ENCODE results near the gene SOX13.

DNA sequence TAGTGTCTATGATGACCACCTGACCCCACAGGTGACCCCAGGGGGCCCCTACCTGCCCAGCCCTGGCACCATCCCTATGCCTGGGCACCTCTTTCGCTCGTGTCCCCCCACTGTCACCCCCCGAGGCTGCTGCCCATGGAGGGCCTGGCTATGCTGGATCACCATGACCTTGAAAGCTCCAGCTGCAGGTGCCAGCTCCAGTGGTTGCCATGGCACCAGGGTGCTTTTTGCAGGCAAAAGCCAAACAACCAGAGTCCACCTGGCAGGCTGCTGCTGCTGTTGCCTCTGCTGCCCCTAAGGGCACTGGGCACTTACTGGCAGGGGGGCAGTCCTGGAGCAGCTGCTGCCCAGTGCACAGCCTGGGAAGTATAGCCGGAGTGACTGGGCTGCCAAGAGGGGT lies 57.3 kb downstream of the SOX13 start:
- TF ChIP-seq POLR2AphosphoS5 (IDR thresholded peaks at IDR 0.05; ENCODE audit: borderline replicate concordance, low read depth, low read length) (no peak), EZH2 (IDR thresholded peaks at IDR 0.05) (no peak)
